NCI-H510A (cell line): ENCODE measurements around the gene UQCRC2.
"Not testable (repeated sequence)": the region's sequence is repeated elsewhere in the genome, so short reads cannot be mapped to it uniquely, and the experiment has no call there.

Source experiments
- DNase-seq: peaks from one replicate; lab custom pipeline; 2025; lab: John Stamatoyannopoulos, UW

Gene UQCRC2

GRCh38 chr16:22010902-22011301, 57.7 kb downstream of the UQCRC2 start:
- DNase-seq = no peak

GRCh38 chr16:22012241-22012640, 59.1 kb downstream of the UQCRC2 start:
- no peak for DNase-seq

DNA sequence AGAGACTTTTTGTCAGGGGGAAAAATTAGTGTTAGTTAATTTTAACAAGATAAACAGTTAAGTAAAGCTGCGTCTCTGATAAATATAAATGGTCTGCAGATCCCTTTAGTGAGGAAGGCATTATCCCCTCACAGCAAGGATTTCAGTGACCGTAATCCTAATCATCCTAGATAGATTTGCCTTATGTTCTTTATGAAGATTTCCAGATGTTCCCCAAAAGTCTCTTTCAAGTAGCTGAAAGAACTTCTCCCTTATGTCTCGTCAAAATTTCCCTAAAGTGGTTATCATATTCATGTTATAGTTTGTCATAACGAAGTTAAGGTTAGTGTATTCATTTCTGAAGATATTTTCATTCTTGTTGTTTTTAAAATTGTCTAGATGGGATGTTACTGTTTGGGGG, 60.3 kb downstream of the UQCRC2 start:
- no peak for DNase-seq

- DNase-seq = no peak
Observed at GRCh38 chr16:22014271-22014873, 61.2 kb downstream of the UQCRC2 start.

GRCh38 chr16:22016927-22017326, 63.8 kb downstream of the UQCRC2 start:
- no peak for DNase-seq

DNA sequence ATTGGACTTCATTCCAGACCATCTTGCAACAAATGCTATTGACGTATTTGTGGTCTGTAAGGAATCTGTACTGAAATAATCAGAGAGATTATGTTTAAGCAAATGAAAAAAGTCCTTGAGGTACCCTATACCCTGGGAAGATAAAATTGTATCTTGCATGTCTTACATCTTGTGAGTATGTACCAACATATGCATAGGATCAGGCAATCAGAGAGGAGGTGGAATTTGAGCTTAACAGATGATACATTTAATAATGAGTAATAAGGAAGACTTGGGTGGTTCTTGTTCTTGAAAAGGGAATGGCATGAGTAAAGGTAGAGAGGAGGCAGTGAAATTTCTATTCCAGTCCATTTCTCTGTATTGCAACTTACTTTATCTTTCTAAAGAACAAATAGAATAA, 65.4 kb downstream of the UQCRC2 start:
- DNase-seq = no peak

DNA sequence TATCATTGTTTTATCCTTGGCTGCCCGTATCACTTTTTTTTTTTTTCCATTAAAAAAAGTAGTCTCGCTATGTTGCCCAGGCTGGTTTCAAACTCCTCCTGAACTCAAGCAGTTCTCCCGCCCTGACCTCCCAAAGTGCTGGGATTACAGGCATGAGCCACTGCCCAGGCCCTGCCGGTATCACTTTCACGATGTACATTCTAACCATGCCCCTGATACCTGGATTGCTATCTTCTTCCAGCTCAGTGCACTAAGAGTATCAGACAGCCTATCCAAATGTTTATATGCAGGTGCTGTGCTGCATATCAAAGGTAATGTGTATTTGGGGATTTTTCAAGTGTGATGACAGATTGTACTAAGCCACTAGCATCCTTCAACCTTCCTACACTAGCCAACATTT, 69.0 kb downstream of the UQCRC2 start:
- no peak for DNase-seq

DNA sequence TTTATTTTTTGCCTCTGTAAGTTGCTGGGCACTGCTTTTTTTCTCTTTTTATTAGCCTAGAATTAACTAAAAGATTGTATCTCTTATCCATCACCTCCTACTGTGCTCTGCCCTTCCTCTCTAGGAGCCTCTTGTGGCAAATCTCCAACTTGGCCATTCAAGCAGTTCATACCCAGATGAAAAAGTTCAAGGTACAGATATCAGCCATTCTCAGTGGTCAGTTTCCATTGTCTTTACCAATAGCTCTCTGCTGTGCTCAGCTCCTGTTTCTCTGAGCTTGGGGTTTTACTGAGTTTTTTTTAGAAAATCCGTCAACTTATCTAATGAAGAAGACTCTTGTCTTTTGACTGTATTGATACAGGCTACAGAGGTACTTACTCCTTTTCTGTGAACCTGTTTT, 70.3 kb downstream of the UQCRC2 start:
- DNase-seq = no peak

GRCh38 chr16:22024785-22025184, 71.6 kb downstream of the UQCRC2 start:
- not testable (repeated sequence) for DNase-seq

DNA sequence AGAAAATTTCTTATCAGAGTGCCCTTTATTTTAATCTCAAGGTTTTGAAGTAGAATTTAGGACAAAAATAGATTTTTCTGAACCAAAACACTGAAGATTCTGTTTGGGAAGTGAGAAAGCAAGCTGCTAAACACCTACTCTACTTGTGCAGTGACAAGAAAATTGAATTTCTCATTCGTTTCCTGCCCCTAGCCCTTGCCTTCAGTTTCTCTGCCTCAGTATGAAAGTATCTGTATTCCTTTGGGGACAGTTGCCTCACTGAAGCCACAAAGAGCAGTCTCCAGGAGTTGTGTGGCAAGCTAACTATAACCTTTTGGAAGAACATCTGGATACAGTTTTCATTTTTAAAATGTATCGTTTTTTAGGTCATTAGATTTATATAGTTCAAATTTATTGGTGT, 74.5 kb downstream of the UQCRC2 start:
- DNase-seq = no peak

GRCh38 chr16:22029632-22030031, 76.5 kb downstream of the UQCRC2 start:
- no peak for DNase-seq

DNA sequence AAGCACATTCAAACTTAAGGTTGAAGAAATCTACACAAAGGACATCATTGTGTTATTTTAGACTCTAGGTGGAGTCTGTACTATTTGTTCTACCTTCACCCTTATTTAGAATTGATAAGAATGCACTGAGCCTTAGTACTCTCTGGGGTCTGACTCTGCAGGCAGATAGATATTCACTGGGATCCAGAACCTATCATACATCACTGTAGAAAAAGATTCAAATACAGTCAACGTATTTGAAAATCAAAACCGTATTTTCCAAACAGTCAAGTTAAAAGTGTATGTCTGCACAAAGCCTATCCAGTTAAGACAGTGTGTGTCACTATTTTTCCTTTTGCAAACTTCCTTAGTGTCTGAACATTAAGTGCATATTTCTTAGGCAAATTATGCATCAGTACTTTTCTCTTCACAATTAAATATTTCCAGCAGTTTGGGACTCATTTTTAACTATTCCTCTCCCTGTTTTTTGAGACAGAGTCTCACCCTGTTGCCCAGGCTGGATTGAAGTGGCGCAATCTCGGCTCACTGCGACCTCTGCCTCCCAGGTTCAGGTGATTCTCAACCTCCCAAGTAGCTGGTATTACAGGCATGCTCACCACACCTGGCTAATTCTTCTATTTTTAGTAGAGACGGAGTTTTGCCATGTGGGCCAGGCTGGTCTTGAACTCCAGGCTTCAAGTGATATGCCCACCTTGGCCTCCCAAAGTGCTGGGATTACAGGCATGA, 77.1 kb downstream of the UQCRC2 start:
- DNase-seq = no peak

GRCh38 chr16:22031483-22032083, 78.4 kb downstream of the UQCRC2 start:
- no peak for DNase-seq
